Duodenal mucosa (tissue), 2 donors: ENCODE results near the gene TSHZ2.

Experiments
- H3K27ac ChIP-seq: one replicate; pipeline ENCODE4 v1.7.0; 2013; ENCODE audit warnings: low read depth, low read length
- H3K27me3 ChIP-seq, 2 donors: one replicate each; pipeline ENCODE4 v1.7.0; 2013; ENCODE audit warnings: low read length in 2 of 2, control low read depth in 1 of 2; ENCODE audit not compliant: insufficient read depth in 2 of 2, control insufficient read depth in 1 of 2
- H3K36me3 ChIP-seq, 2 donors: one replicate each; pipeline ENCODE4 v1.7.0; 2013; ENCODE audit warnings: low read length in 2 of 2, control low read depth in 1 of 2; ENCODE audit not compliant: insufficient read depth in 2 of 2, control insufficient read depth in 1 of 2
- H3K4me1 ChIP-seq, 2 donors: one replicate each; pipeline ENCODE4 v1.7.0; 2013; ENCODE audit warnings: low read length in 2 of 2, control low read depth in 1 of 2; ENCODE audit not compliant: insufficient read depth in 2 of 2, control insufficient read depth in 1 of 2
- H3K4me3 ChIP-seq, 2 donors: one replicate each; pipeline ENCODE4 v1.7.0; 2013; ENCODE audit warnings: low read length in 2 of 2, low read depth in 1 of 2
- H3K9ac ChIP-seq, 2 donors: one replicate each; pipeline ENCODE4 v1.7.0; 2013; ENCODE audit warnings: low read length in 2 of 2, low read depth in 1 of 2
- H3K9me3 ChIP-seq, 2 donors: one replicate each; pipeline ENCODE4 v1.7.0; 2013; ENCODE audit warnings: low read length in 2 of 2, control low read depth in 1 of 2; ENCODE audit not compliant: control insufficient read depth in 1 of 2

The TSHZ2 gene

GRCh38 chr20:53488775-53489272, 516.7 kb downstream of the TSHZ2 start:
- Histone ChIP-seq H3K9me3 (peaks cover 0 to 2% of the 10 kb centered on the region in 2 donors), H3K36me3 (no peaks in the 10 kb centered on the region), H3K9ac (no peak overlapping the region), H3K27ac (no peak overlapping the region), H3K4me3 (no peak overlapping the region), H3K27me3 (no peaks in the 10 kb centered on the region), H3K4me1 (no peaks in the 10 kb centered on the region)

GRCh38 chr20:53489528-53489927, 517.4 kb downstream of the TSHZ2 start:
- Histone ChIP-seq H3K9ac (no peak overlapping the region), H3K4me1 (no peaks in the 10 kb centered on the region), H3K9me3 (no peaks in the 10 kb centered on the region), H3K27ac (no peak overlapping the region), H3K4me3 (no peak overlapping the region), H3K36me3 (no peaks in the 10 kb centered on the region), H3K27me3 (no peaks in the 10 kb centered on the region)

- no peak overlapping the region for H3K4me3 ChIP-seq
- no peaks in the 10 kb centered on the region for H3K9me3 ChIP-seq
- H3K27ac ChIP-seq = no peak overlapping the region
- H3K4me1 ChIP-seq = no peaks in the 10 kb centered on the region
- H3K9ac ChIP-seq = no peak overlapping the region
- no peaks in the 10 kb centered on the region for H3K36me3 ChIP-seq
- H3K27me3 ChIP-seq = no peaks in the 10 kb centered on the region
Observed at GRCh38 chr20:53490620-53491019, 518.5 kb downstream of the TSHZ2 start.

- Histone ChIP-seq H3K9ac (no peak overlapping the region), H3K9me3 (no peaks in the 10 kb centered on the region), H3K27ac (no peak overlapping the region), H3K4me3 (no peak overlapping the region), H3K27me3 (no peaks in the 10 kb centered on the region), H3K4me1 (no peaks in the 10 kb centered on the region), H3K36me3 (no peaks in the 10 kb centered on the region)
Observed at GRCh38 chr20:53491462-53491861, 519.3 kb downstream of the TSHZ2 start.

- no peak overlapping the region for H3K9ac ChIP-seq
- no peaks in the 10 kb centered on the region for H3K9me3 ChIP-seq
- no peaks in the 10 kb centered on the region for H3K36me3 ChIP-seq
- H3K4me3 ChIP-seq = no peak overlapping the region
- H3K27ac ChIP-seq = no peak overlapping the region
- no peaks in the 10 kb centered on the region for H3K4me1 ChIP-seq
- no peaks in the 10 kb centered on the region for H3K27me3 ChIP-seq
Observed at GRCh38 chr20:53492212-53492611, 520.1 kb downstream of the TSHZ2 start.

- H3K36me3 ChIP-seq = no peaks in the 10 kb centered on the region
- H3K4me1 ChIP-seq = no peaks in the 10 kb centered on the region
- H3K9ac ChIP-seq = no peak overlapping the region
- H3K9me3 ChIP-seq = no peaks in the 10 kb centered on the region
- H3K27me3 ChIP-seq = no peaks in the 10 kb centered on the region
- H3K27ac ChIP-seq = no peak overlapping the region
- no peak overlapping the region for H3K4me3 ChIP-seq
Observed at GRCh38 chr20:53493311-53493857, 521.2 kb downstream of the TSHZ2 start.

GRCh38 chr20:53494753-53495152, 522.6 kb downstream of the TSHZ2 start:
- H3K4me1 ChIP-seq = no peaks in the 10 kb centered on the region
- no peak overlapping the region for H3K9ac ChIP-seq

GRCh38 chr20:53495398-53496092, 523.4 kb downstream of the TSHZ2 start:
- H3K4me3 ChIP-seq = no peak overlapping the region
- no peak overlapping the region for H3K27ac ChIP-seq

More at GRCh38 chr20:53494753-53495152, 522.6 kb downstream of the TSHZ2 start:
- Histone ChIP-seq H3K9me3 (no peaks in the 10 kb centered on the region), H3K27ac (no peak overlapping the region), H3K4me3 (no peak overlapping the region), H3K36me3 (no peaks in the 10 kb centered on the region), H3K27me3 (no peaks in the 10 kb centered on the region)

GRCh38 chr20:53497246-53497645, 525.1 kb downstream of the TSHZ2 start:
- Histone ChIP-seq H3K27me3 (no peaks in the 10 kb centered on the region), H3K4me3 (no peak overlapping the region), H3K36me3 (no peaks in the 10 kb centered on the region), H3K4me1 (no peaks in the 10 kb centered on the region), H3K27ac (no peak overlapping the region), H3K9me3 (no peaks in the 10 kb centered on the region), H3K9ac (no peak overlapping the region)

More at GRCh38 chr20:53495398-53496092, 523.4 kb downstream of the TSHZ2 start:
- no peaks in the 10 kb centered on the region for H3K4me1 ChIP-seq
- H3K27me3 ChIP-seq = no peaks in the 10 kb centered on the region
- no peaks in the 10 kb centered on the region for H3K36me3 ChIP-seq
- no peak overlapping the region for H3K9ac ChIP-seq
- H3K9me3 ChIP-seq = no peaks in the 10 kb centered on the region

- H3K4me3 ChIP-seq = no peak overlapping the region
- H3K9ac ChIP-seq = no peak overlapping the region
- H3K36me3 ChIP-seq = no peaks in the 10 kb centered on the region
- no peak overlapping the region for H3K27ac ChIP-seq
- no peaks in the 10 kb centered on the region for H3K27me3 ChIP-seq
- no peaks in the 10 kb centered on the region for H3K4me1 ChIP-seq
- no peaks in the 10 kb centered on the region for H3K9me3 ChIP-seq
Observed at GRCh38 chr20:53498341-53498740, 526.2 kb downstream of the TSHZ2 start.
